Measurements from ENCODE around the gene BMPR1B.
A peak's percentile ranks its signal among the peaks of the same experiment; 100 is the strongest.

Gene BMPR1B

DNA sequence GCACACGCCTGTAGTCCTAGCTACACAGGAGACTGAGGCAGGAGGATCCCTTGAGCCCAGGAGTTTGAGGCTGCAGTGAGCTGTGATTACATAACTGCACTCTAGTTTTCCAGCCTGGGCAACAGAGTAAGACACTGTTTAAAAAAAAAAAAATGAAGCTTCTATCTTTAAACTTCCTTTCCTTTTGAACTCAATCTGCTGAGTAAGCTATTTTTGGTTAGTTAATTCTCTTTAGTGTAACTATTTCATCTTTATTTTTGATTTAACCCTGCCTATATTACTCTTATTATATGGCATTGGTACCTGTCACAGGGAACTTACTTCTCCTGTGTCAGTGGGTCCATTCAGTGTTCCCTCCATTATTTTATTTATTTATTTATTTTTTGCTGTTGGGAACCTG is 160.8 kb downstream of the BMPR1B start:
- DNase-seq: no peak

DNA sequence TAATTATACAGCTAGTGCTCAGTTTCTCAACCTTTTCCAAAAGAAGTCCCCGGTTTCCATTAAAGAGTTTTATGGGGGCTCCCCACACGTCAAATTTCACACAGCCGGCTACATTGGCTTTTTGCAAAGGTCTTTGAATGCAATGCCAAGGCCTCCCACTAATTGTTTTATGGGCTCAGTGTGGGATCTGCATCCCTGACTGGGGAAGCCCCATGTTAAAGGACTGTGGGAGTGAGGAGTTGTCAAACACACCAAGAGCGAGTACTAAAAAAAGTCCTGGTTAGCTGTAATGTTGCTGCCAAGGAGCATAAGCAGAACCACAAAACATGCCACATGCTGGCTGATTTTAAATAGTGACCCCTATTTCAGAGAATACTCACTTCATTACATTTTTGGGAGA is 162.6 kb downstream of the BMPR1B start:
- DNase-seq: no peak

DNA sequence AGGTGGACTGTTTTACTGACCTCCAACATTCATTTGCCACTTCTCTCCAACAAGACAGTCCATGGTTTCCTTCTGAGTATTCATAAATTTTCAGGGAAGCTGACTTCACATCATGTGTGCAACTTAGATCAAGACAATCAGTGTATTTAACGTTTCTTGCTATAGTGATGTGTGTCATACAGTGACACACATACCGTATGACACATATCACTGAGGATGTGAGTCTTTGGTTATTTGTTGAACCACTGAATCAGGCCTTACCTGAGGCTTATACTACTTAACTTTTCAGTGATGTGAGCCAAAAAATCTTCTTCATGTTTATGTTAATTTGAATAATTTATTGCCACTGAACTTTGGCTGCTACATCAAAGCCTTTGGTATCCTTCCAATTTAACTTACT is 166.8 kb downstream of the BMPR1B start:
- no peak for DNase-seq

DNA sequence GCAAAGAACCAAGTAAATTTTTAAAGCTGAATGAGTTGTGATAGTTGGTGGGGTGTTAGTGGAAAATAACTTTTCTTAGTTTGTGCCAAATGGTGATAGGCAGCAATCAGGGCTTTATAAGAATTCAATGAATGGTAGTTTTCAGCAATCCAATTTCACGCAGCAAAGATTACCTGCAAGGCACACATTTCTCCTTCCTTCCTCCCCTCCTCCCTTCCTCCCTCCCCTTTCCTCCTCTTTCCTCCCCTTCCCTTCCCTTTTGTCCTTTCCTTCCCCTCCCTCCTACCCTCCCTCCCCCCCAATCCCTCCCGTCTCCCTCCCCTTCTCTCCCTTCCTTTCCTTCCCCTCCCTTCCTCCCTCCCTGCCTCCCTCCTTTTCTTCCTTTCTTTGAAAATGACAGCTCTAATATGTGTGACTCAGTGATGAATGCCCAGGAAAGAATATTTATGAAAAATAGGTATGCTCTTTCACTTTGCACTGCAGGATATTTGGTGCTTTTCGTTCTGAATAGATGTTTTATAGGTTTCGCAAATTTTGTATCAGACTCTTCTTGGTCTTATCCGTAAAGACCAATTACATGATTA is 168.1 kb downstream of the BMPR1B start:
- no peak for DNase-seq

DNA sequence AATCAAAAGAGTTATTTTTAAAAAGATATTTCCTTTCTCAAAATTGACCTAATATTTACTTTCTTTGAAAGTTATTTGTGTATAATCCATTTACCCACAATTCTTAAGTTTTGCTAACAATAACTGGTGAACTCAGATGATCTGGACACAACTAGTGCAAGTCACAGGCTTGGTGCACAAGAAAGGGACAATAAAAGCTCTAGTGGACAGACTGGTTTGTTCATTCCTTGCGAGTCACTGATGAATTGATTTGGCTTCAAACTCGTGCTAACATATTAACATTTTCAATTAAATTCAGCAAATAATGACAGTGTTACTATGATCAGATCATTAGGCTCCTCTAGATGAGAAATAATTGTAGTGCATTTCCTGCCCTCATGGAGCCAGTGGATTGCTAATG is 169.2 kb downstream of the BMPR1B start:
- DNase-seq: no peak

DNA sequence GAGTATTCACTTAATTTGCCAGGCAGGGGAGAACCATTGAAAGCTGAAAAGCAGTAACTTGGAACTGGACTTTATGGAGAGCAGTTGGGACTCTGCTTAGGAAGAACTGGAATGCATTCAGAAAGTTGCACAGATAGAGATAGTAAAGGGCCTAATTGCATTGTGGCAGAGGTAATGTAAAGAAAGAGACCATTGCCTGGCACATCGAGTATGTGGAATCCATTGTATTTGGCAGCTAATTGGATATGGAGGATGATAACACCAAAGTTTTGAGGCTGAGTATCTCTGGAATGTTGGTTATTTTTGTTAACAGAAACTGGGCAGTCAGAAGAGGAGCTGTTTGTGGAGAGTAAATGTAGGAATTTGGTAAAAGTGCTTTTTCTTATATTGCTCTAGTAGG is 169.9 kb downstream of the BMPR1B start:
- no peak for DNase-seq

DNA sequence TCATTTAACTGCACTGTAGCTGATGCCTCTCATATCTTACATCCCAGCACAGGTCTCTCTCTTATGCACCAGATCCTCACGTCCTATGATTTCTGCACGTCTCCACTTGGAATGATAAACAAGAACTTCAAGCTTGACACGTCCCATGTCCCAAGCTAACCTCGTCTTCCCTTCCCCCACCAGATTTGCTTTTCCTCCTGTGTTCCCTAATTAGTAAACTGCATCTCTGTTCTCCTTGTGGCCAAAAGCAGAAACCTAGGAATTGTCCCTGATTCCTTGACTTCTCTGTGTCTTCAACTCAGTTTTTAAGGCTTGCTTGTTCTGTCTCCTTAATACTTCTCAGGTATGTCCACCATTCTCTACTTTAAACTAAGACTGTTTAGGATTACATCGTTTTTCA is 171.9 kb downstream of the BMPR1B start:
- DNase-seq: no peak

DNA sequence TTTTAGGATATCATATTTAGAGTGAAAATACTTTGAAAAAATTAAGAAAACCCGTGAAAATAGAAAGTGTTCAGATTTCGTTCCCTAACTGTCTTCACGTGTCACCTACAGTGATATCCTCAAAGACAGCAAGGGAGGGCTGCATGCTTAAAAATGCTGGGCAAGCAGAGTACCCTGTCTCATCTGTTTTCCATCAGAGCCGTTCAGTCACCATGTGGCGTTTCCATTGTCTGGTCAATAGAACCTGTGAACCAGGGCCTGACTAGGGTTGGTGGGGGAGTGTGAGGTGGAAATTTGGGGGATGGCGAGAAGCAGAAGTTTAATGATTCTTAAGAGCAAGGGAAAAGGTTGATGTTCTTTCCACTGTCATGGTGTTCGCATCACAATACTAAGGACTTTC is 173.9 kb downstream of the BMPR1B start:
- DNase-seq: no peak

DNA sequence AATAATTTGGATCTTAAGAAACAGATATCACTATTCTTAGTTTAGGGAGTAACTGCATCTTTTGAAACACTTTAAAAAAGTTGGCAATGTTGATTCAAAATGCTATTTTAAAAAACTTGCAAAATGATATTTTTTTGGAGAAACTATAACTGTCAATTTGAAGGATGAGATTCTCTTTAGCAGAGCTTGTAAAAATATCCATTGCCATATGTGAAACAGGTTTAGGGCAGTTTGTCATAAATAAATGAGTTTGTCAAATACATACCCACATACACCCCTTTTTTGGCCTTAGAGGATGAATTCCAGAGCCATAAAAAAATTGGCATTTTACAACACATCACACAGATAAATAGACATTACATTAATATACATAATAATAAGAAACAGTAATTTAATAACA is 174.6 kb downstream of the BMPR1B start:
- no peak for DNase-seq

DNA sequence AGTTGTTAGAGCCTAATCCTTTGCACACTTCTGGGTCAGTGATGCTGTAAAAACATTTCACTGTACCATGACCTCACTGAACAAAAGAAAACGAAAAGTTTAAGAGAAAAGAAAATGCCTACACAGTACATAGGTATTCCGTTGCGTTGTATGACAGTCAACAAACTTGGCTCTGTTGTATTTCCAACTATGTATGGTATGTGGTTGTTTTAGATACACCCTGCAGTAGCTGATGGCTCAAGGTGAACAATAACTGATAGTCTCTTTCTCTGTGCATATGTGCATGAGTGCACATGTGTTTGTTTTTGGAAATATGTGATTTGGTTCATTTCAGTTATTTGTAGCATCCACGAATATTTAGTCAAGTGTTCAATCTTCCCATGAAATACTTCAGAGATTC is 176.0 kb downstream of the BMPR1B start:
- DNase-seq: peak; percentile 1

DNA sequence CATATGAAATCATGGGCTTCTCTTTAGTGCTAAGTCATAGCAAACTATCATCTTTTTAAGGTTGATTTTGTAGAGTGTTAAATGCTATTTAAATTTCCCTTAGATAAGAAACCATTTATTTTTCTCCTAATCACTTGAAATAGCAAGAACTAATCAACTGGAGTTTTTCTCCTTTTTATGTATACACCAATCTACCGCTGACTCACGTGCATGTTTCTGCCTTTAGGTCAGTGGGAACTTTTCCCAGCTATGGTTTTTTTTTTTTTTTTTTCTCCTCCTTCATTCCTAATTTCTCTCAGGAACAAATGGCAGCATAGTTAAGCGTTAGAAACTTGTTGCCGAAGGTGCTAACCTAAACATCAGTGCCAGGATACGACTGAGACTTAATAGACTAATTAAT is 176.4 kb downstream of the BMPR1B start:
- peak; percentile 46 for DNase-seq

DNA sequence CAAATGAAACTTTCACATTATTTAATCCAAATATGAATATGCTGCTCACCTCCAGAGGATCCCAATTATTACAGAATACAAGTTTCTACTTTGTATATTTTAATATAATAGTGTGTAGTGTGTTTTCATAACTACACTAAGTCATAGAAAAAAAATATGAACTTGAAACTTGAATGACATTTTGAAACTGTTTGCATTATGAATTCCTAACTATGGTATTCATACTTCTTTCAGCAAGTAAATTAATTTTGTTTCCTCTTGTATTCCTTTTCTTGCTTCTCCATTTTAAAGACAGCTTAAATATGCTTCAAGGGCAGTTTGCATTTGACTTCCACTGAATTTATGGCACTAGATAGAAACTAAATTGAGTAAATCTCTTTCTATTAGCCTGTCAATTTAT is 177.1 kb downstream of the BMPR1B start:
- DNase-seq: peak; percentile 57

DNA sequence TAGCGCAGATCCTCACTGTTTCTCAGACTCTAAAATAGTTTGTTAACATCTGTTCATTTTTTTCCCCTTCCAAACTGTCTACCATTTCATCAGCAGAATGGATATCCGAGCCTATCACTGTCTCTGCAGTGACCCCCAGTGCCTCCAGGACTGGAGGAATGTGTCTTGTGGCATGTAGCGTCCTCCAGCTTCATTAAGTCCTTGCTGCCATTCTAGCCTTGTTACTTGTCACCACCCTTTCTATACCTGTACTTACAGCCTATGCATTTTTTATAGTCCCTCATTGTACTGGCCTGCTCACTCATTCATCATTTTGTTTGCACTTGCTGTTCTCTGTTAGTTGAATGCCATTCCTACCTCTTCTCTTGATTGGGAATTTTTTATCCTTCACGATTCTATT is 179.1 kb downstream of the BMPR1B start:
- no peak for DNase-seq

DNA sequence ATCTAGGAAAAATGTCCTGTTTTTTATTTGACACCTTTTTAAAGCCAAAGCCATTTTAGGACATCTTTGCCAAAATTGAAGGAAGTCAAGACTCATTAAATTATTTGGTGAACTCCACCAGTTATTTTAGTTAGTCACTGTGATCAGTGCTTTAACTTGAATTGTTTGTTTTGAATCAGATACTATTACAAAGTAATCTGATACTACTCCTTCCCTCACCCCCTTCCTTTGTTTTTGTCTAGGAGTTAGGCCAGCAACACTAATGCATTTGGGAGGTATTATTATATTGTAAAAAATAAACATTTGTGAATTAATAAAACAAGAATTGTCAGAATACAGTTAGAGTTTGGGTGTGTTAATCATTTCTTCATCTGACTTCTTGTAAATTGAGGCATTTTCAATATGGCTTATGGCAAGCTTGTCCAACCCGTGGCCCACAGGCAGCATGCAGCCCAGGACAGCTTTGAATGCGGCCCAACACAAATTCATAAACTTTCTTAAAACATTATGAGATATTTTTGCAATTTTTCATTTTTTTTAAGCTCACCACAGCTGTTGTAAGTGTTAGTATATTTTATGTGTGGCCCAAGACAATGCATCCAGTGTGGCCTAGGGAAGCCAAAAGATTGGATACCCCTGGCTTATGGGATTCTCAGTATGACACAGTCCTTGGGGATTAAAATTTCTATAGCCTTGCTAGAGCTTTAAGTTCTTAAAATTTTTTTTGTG is 182.2 kb downstream of the BMPR1B start:
- peak; percentile 16 for DNase-seq

DNA sequence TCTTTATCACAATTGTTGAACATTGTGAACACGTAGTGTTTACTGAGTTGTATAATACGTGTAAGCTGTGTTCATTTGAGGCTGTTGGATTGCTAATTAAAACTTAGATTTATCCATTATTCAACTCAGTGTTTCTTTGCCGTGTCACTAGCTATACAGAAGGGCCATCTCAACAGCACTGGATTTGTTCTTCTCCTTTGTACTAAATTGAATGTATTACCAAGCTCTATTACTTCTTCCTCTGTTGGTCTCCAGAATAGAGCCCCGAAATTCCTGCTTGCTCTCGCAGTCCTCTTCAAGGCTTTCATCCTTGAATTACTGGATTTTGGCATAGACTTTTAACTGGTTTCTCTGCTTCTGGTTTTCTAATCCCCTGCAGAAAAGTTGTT is 182.8 kb downstream of the BMPR1B start:
- no peak for DNase-seq

DNA sequence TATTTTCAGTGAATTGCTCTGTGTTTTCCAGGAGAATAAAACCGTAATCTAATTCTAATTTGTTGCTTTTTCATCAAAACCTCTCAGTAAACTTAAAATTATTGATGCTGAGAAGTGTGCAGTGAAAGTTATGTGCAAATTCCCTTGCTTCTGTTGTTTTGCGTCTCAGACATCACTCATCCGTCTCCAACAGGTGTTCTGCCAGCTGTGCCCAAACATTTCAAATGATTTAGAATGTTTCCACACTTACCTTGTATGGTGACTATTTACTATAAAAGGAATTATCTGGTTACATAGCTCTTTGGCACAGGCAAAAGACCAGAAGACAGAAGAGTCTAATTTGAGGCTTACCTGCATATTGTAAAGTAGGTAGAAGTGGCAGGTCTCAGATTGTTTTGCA is 184.0 kb downstream of the BMPR1B start:
- no peak for DNase-seq

DNA sequence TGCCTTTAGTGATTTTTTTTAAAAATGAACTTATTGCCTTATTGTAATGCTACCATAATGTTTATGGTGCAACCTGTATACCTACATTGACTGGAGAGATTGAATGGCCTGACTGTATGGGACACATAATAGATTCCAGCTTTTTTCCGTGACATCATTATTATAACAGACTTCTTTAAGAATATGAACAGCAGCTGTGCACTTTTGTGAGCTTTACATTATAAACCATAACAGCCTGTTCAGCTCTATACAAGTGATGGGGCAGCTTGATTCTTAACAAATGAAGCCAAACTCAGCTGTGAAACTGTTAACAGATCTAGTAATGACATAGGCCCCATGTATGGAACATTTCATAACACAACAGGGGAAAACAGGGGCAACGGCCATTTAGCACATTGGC is 187.0 kb downstream of the BMPR1B start:
- DNase-seq: no peak

DNA sequence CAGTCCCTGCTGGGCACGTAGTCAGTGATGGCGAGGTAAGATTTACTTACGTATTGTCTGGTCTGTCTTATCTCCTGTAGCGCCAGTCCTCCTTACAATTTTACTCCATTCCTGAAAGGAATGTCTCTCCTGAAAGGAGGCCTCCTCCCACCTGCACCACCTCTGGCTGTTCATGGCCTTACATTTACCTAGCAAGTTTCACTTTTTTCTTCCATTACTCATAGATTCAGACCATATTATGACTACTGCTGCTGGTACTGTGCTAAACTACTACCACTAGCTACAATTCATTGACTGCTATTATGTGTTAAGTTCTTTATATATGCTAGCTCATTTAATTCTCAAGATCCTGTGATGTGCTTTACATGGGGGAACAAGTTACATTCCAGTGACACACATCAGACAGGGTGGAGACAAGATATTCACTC is 189.9 kb downstream of the BMPR1B start:
- DNase-seq: no peak

DNA sequence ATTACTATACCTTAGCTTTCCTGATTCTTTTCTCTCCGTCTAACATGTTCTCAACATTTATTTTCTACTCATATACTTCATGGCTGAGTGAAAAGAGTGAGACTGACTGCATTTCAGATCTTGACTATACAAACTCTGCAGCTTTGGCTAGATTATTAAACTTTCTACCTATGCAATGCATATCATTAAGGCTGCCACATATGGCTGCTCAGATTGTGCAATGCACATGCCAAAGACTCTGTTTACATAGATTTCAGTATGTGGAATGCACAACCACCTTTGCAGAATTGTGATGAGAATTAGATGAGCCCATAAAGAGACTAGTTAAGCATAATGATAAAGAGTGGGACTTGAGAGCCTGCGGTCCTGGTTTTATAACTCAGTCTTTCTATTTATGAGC is 196.5 kb downstream of the BMPR1B start:
- DNase-seq: no peak

DNA sequence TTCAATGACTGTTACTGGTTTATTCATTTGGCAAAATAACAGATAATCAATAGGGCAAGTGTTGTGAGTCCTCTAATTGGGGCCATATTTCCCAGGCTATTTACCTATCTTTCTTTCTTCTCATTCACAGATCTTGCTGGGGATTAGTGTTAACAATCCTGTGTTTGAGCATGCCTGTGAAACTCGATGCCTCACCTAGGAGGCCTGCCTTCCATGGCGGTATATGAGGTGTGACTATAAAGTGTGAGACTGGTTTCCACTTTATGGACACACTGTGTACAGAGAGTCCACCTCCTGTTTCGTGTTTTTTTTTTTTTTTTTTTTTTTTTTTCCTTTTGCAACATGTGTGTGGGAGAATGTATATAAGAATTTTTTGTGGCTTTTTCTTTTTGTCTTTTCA is 199.3 kb downstream of the BMPR1B start:
- DNase-seq: no peak

DNA sequence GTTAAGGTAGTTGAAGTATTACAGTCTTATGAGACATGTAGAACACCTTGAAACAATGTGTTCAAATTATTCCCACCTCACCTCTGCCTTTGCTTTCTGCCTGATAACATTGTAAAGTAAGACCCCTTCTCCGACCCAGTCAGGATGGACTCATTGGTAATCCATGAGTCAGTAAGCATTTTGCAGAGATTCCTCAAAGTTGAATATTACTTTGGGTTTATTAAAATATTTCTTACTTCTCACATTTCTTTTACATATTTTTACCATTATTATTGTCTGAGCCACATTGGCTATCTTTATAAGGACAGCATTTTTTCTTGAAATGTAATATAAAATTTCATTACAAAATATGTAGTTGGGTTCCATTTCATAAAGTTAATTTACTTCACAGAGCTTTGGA is 201.6 kb downstream of the BMPR1B start:
- peak; percentile 42 for DNase-seq

DNA sequence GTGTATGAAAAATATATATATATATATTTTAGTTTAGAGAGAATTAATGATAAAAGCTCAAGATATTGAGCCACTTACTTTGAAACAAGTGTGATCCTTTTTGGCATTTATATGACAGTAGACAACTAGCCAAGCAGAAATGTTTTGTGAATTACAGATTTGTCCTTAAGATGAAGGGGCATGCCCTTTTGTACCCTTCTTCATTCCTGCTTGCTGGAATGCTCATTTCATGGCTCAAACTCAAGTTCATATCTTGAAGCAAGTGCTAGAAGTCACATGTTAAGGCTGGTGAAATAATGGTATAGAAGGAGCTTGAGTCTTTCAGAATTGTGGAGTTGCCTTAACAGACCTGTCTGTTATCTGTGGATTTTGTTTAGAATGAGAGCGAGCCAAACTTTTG is 203.0 kb downstream of the BMPR1B start:
- DNase-seq: no peak

DNA sequence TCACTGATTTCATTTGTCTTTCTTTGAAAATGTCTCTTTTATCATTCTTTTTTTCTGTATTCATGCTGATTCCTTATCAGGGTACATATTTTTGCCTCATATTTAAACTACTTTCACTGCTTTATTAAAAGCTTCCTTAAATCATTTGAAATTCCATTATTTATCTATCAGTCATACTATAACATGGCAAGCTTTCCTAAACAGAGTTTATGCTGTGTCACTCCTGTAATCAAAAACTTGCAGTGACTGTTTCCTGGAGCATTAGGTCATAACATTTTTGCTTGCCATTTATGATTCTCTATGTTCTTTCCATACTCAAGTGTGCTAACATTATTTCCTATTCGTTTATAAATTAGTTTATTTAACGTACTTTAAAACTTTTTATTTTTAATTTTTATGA is 203.7 kb downstream of the BMPR1B start:
- DNase-seq: peak; percentile 32

DNA sequence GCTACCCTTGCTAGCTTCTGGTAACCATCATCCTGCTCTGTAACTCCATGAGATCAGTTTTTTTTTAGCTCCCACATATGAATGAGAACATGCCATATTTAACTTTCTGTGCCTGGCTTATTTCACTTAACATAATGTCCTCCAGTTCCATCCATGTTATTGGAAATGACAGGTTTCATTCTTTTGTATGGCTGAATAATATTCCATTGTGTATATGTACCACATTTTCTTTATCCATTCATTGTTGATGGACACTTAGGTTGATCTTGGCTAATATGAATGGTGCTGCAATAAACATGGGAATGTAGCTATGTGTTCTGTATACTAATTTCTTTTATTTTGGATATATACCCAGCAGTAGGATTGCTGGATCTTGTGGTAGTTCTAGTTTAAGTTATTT is 204.7 kb downstream of the BMPR1B start:
- DNase-seq: no peak

DNA sequence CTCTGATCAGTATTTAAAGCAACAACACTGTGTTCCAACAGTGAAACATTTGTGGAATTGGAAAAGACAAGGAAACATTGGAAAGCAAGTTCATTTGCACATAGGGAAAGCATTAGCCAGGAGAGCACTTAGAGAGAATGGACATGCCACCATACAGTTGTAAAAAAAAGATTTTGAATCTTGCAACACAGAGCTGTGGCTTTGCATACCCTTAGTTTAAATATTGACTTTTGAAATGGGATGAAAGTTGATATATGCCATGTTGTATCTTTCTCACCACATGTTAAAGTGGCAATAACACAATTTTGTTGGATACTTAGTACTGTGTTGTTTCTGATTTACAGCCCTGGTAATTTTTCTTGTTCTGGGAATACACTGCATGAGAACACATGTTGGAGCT is 208.1 kb downstream of the BMPR1B start:
- no peak for DNase-seq
